Ovary (tissue), 3 donors: ENCODE data around the gene ENTHD1.

Experiments
- EP300 ChIP-seq: sonication (generic); formaldehyde crosslinking; IDR thresholded peaks from one replicate; pipeline ENCODE4 v1.6.1; 2017; ENCODE audit warnings: antibody characterized with exemption
- POLR2A ChIP-seq: fragments of 450-650 bp; IDR thresholded peaks from one replicate; pipeline ENCODE4 v1.6.1; 2017; ENCODE audit warnings: antibody characterized with exemption, mild to moderate bottlenecking, moderate library complexity
- TF ChIP-seq, protein P1 (sequence below), 3 donors: fragments of 450-650 bp in 2 of 3; fragments of 200-600 bp in 1 of 3; IDR thresholded peaks; one replicate each; pipeline versions ENCODE4 v1.5.1 to v1.8.0; 2016 to 2022; ENCODE audit warnings: antibody characterized with exemption in 3 of 3, mild to moderate bottlenecking in 1 of 3
- donor health status: DM: no; HTN: no; CAD: no.

DNA sequence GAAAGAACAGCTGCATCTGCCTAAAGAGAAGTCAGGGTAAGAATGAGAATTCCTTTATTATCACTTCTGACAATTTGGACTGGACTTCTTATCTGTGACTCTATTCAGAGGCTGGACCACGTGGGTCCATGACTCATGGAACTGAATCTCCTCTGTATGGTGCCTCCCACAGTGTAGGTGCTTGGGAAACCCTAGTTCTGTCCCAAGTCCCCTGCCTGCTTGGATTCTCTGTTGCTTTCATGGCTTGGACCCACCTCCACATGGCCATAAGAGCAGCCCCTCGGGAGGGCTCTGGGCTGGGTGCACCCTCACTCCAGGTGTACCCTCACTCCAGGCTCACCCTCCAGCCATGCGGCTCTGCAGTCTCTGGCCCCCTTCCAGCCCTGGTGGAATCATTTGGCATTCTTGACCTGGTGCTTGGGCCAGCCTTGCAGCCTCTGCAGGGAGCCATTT is 169.6 kb downstream of the ENTHD1 start:
- TF ChIP-seq, protein P1, sequence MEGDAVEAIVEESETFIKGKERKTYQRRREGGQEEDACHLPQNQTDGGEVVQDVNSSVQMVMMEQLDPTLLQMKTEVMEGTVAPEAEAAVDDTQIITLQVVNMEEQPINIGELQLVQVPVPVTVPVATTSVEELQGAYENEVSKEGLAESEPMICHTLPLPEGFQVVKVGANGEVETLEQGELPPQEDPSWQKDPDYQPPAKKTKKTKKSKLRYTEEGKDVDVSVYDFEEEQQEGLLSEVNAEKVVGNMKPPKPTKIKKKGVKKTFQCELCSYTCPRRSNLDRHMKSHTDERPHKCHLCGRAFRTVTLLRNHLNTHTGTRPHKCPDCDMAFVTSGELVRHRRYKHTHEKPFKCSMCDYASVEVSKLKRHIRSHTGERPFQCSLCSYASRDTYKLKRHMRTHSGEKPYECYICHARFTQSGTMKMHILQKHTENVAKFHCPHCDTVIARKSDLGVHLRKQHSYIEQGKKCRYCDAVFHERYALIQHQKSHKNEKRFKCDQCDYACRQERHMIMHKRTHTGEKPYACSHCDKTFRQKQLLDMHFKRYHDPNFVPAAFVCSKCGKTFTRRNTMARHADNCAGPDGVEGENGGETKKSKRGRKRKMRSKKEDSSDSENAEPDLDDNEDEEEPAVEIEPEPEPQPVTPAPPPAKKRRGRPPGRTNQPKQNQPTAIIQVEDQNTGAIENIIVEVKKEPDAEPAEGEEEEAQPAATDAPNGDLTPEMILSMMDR (IDR thresholded peaks at IDR 0.05), result no peak
- no peak for TF ChIP-seq POLR2A
- no peak for TF ChIP-seq EP300
